ENCODE measurements around the gene SEMA6A.

DNA sequence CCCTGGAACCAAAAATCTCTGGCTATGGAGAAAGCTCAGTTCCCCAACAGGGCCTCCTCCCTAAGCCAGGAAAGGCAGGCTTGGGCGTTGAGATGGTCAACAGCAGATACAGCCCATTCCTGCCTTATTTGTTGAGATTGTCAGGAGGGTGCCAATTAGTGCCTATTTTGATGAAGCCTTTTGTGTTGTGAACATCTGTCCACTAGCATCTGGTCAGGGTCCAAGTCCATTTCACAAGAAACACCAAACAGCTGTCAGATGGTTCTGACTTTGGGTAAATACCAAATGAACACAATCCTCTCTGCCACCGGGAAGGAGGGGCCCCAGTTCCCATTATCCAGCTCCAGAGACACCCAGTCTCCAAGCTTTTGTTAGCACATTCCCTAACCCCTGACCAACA, 19.9 kb downstream of the SEMA6A start:
- TF ChIP-seq POLR2A (IDR thresholded peaks at IDR 0.05), result no peak
- TF ChIP-seq, protein P1, sequence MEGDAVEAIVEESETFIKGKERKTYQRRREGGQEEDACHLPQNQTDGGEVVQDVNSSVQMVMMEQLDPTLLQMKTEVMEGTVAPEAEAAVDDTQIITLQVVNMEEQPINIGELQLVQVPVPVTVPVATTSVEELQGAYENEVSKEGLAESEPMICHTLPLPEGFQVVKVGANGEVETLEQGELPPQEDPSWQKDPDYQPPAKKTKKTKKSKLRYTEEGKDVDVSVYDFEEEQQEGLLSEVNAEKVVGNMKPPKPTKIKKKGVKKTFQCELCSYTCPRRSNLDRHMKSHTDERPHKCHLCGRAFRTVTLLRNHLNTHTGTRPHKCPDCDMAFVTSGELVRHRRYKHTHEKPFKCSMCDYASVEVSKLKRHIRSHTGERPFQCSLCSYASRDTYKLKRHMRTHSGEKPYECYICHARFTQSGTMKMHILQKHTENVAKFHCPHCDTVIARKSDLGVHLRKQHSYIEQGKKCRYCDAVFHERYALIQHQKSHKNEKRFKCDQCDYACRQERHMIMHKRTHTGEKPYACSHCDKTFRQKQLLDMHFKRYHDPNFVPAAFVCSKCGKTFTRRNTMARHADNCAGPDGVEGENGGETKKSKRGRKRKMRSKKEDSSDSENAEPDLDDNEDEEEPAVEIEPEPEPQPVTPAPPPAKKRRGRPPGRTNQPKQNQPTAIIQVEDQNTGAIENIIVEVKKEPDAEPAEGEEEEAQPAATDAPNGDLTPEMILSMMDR (IDR thresholded peaks at IDR 0.05), result no peak

Data from right lobe of liver (tissue), 4 donors.